GM23338 (cell line): ENCODE results near the gene ZNF689. TPM values are rescaled to one million over a fixed set of nuclear protein-coding genes. Genes with fewer than 3 reads are reported as not detected.

Source experiments
- ATAC-seq: fragments of 200-7000 bp; cut with Tn5 transposase; 3 replicates; pipeline ENCODE4 v1.9.1; 2020
- DNase-seq: peaks from one replicate; pipeline ENCODE4 v3.0.0-alpha.2; 2015; ENCODE audit warnings: low spot score
- H2AFZ ChIP-seq: fragments of 200-600 bp; sonication (generic); 2 replicates; pipeline ENCODE4 v1.8.0; 2016; ENCODE audit warnings: antibody characterized with exemption, mild to moderate bottlenecking, moderate library complexity
- H3F3A ChIP-seq: fragments of 200-600 bp; sonication (generic); replicated peaks from 2 replicates; pipeline ENCODE4 v1.8.0; 2017; ENCODE audit warnings: antibody characterized with exemption, mixed run types, low read depth
- H3K27ac ChIP-seq: fragments of 200-600 bp; sonication (generic); 2 replicates; pipeline ENCODE4 v1.6.1; 2016; ENCODE audit warnings: low read depth
- H3K27me3 ChIP-seq: fragments of 200-600 bp; sonication (generic); 2 replicates; pipeline ENCODE4 v1.8.0; 2016; ENCODE audit warnings: mild to moderate bottlenecking, mixed run types, moderate library complexity; ENCODE audit not compliant: insufficient read depth
- H3K36me3 ChIP-seq: fragments of 200-600 bp; sonication (generic); 2 replicates; pipeline ENCODE4 v1.8.0; 2016; ENCODE audit warnings: mild to moderate bottlenecking; ENCODE audit not compliant: insufficient read depth
- H3K4me1 ChIP-seq: fragments of 200-600 bp; sonication (generic); 2 replicates; pipeline ENCODE4 v1.8.0; 2016; ENCODE audit warnings: mild to moderate bottlenecking, moderate library complexity; ENCODE audit not compliant: insufficient read depth
- H3K4me2 ChIP-seq: fragments of 200-600 bp; sonication (generic); 2 replicates; pipeline ENCODE4 v1.7.1; 2017; ENCODE audit warnings: mixed run types
- H3K4me3 ChIP-seq: fragments of 200-600 bp; sonication (generic); 2 replicates; pipeline ENCODE4 v1.6.1; 2016; ENCODE audit warnings: mixed run types
- H3K79me2 ChIP-seq: fragments of 200-600 bp; sonication (generic); replicated peaks from 2 replicates; pipeline ENCODE4 v1.8.0; 2017; ENCODE audit warnings: mild to moderate bottlenecking; ENCODE audit not compliant: insufficient read depth
- H3K9me2 ChIP-seq: fragments of 200-600 bp; sonication (generic); 2 replicates; pipeline ENCODE4 v1.8.0; 2017; ENCODE audit not compliant: insufficient read depth
- H4K20me1 ChIP-seq: fragments of 200-600 bp; sonication (generic); replicated peaks from 2 replicates; pipeline ENCODE4 v1.8.0; 2017; ENCODE audit warnings: mild to moderate bottlenecking; ENCODE audit not compliant: insufficient read depth
- H3K27ac Mint-ChIP-seq: 2 replicates; pipeline ENCODE4 v1.8.0; 2020; ENCODE audit warnings: inconsistent platforms, mild to moderate bottlenecking, moderate library complexity, mixed read lengths
- H3K27me3 Mint-ChIP-seq: 3 replicates; pipeline ENCODE4 v1.8.0; 2022; ENCODE audit warnings: low read depth, mild to moderate bottlenecking, moderate library complexity, mixed read lengths, inconsistent platforms; ENCODE audit not compliant: insufficient read depth, poor library complexity
- H3K36me3 Mint-ChIP-seq: 3 replicates; pipeline ENCODE4 v1.8.0; 2021; ENCODE audit warnings: low read depth, mild to moderate bottlenecking, inconsistent platforms, moderate library complexity, mixed read lengths
- H3K4me1 Mint-ChIP-seq: 3 replicates; pipeline ENCODE4 v1.8.0; 2020; ENCODE audit warnings: mild to moderate bottlenecking, inconsistent platforms, mixed read lengths
- H3K4me3 Mint-ChIP-seq: 3 replicates; pipeline ENCODE4 v1.8.0; 2021; ENCODE audit warnings: moderate library complexity, mild to moderate bottlenecking, inconsistent platforms, mixed read lengths
- H3K9me3 Mint-ChIP-seq: 3 replicates; pipeline ENCODE4 v1.8.0; 2020; ENCODE audit warnings: moderate library complexity, mild to moderate bottlenecking, inconsistent platforms, mixed read lengths
- CREB1 ChIP-seq: fragments of 250-450 bp; sonication (Bioruptor Pico); IDR thresholded peaks from 2 replicates; pipeline ENCODE4 v1.5.0; 2020; ENCODE audit warnings: low read depth, mild to moderate bottlenecking, moderate library complexity
- CTCF ChIP-seq, 2 experiments: fragments of 200-600 bp in 1 of 2; sonication (generic) in 1 of 2; conservative IDR thresholded peaks; 2 replicates each; pipeline versions ENCODE4 v1.5.1 to v1.6.1; 2016 to 2017; ENCODE audit warnings: antibody characterized with exemption in 2 of 2, low read depth in 2 of 2, mild to moderate bottlenecking in 2 of 2, moderate library complexity in 1 of 2
- ETS1 ChIP-seq: IDR thresholded peaks from 2 replicates; pipeline ENCODE4 v1.6.1; 2016; ENCODE audit warnings: antibody characterized with exemption
- EZH2 ChIP-seq: fragments of 200-600 bp; sonication (generic); IDR thresholded peaks from one replicate; pipeline ENCODE4 v1.8.0; 2017; ENCODE audit warnings: antibody characterized with exemption, mild to moderate bottlenecking, low read depth; ENCODE audit not compliant: unreplicated experiment
- EZH2phosphoT487 ChIP-seq: fragments of 200-600 bp; sonication (generic); IDR thresholded peaks from one replicate; pipeline ENCODE4 v1.8.1; 2018; ENCODE audit warnings: antibody characterized with exemption; ENCODE audit not compliant: unreplicated experiment
- JUNB ChIP-seq: IDR thresholded peaks from one replicate; pipeline ENCODE4 v1.6.1; 2016; ENCODE audit warnings: antibody characterized with exemption; ENCODE audit not compliant: unreplicated experiment
- NANOG ChIP-seq: IDR thresholded peaks from 2 replicates; pipeline ENCODE4 v1.6.1; 2016; ENCODE audit warnings: antibody characterized with exemption, borderline replicate concordance
- POLR2AphosphoS5 ChIP-seq: IDR thresholded peaks from 2 replicates; pipeline ENCODE4 v1.6.1; 2016; ENCODE audit warnings: antibody characterized with exemption, low read depth
- STAT1 ChIP-seq: IDR thresholded peaks from one replicate; pipeline ENCODE4 v1.6.1; 2016; ENCODE audit warnings: antibody characterized with exemption; ENCODE audit not compliant: unreplicated experiment
- ZNF114 ChIP-seq: fragments of 250-450 bp; sonication (Bioruptor Pico); IDR thresholded peaks from 2 replicates; pipeline ENCODE4 v1.5.0; 2020; ENCODE audit warnings: mild to moderate bottlenecking, moderate library complexity
- ZNF331 ChIP-seq: fragments of 250-450 bp; sonication (Bioruptor Pico); IDR thresholded peaks from 2 replicates; pipeline ENCODE4 v1.5.0; 2020; ENCODE audit warnings: low read depth, mild to moderate bottlenecking, moderate library complexity
- ZNF462 ChIP-seq: fragments of 250-450 bp; sonication (Bioruptor Pico); IDR thresholded peaks from 2 replicates; pipeline ENCODE4 v1.5.0; 2020; ENCODE audit warnings: mild to moderate bottlenecking, moderate library complexity
- polyA plus RNA-seq: library from polyadenylated mRNA; unstranded; fragments of >200 nt; fragmentation: Nextera tagmentation; extraction: Ambion mirVana; gene quantifications from 2 replicates; pipeline ENCODE4 v1.2.1, GENCODE V29; 2016
- total RNA-seq: library from RNA; depleted of rRNA; stranded (reverse); fragments of >200 nt; shearing (Covaris generic); gene quantifications from 2 replicates; pipeline ENCODE4 v1.2.3, GENCODE V29; 2014
- TF ChIP-seq, protein P1 (sequence below): IDR thresholded peaks from one replicate; pipeline ENCODE4 v1.6.1; 2018; ENCODE audit warnings: antibody characterized with exemption; ENCODE audit not compliant: unreplicated experiment

Gene ZNF689
- total and polyA plus RNA-seq, 2 experiments from 2014 or later = 5.3 to 16.7 TPM

DNA sequence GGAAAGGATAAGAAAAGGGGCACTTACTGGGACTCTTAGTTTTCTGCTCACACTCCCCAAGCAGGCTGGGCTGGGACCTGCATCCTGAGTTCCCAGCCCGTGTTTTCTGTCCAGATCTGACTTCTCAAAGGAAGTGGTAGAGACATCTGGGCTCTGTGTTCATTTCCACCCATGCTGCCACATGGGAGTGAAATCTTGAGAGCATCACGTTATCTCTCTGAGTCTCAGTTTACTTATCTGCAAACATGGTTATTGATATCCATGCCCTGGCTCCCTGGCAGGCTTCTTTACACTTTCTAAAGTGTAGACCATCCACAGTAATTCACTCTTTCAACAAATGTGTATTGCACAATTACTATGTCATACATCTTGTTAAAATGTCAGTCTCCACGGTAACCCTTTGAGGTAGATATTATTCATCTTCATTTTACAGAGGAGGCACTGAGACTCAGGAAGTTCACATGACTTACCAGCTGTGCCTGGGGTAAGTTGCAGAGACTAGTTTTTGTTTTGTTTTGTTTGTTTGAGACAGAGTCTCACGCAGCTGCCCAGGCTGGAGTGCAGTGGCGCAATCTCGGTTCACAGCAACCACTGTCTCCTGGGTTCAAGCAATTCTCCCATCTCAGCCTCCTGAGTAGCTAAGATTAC, 42.1 kb downstream of the ZNF689 start:
- Histone ChIP-seq H3K79me2 (no peaks in the 10 kb centered on the region), H3K4me1 (peaks cover 18% of the 10 kb centered on the region), H3K27me3 (no peaks in the 10 kb centered on the region), H3K9me2 (no peaks in the 10 kb centered on the region), H4K20me1 (no peaks in the 10 kb centered on the region; the same call in 1 of the 2 replicates), H3K4me3 (no peak overlapping the region), H3K4me2 (no peak overlapping the region), H3K36me3 (no peaks in the 10 kb centered on the region), H2AFZ (no peak overlapping the region), H3K27ac (no peak overlapping the region), H3F3A (0 out of 2 replicates have a peak, but pooled peaks cover 9% of the 10 kb centered on the region)
- DNase-seq = no peak
- H3K27me3 Mint-ChIP-seq = peaks cover 7% of the 10 kb centered on the region
- no peaks in the 10 kb centered on the region; the same call in 2 of the 3 replicates for H3K9me3 Mint-ChIP-seq
- H3K27ac Mint-ChIP-seq = no peak overlapping the region
- no peaks in the 10 kb centered on the region for H3K36me3 Mint-ChIP-seq
- peaks cover 15% of the 10 kb centered on the region for H3K4me1 Mint-ChIP-seq
- no peak overlapping the region for H3K4me3 Mint-ChIP-seq
- TF ChIP-seq NANOG (no peak), ZNF331 (CRISPR knock-in tag) (no peak), CREB1 (CRISPR knock-in tag) (no peak), ZNF114 (CRISPR knock-in tag) (no peak), ZNF462 (no peak), POLR2AphosphoS5 (no peak), ETS1 (no peak), CTCF (conservative IDR thresholded peaks at IDR 0.05; ENCODE audit: low read depth in 2 of 2) (no peak), EZH2 (no peak), STAT1 (no peak), JUNB (no peak), EZH2phosphoT487 (no peak)
- TF ChIP-seq, protein P1, sequence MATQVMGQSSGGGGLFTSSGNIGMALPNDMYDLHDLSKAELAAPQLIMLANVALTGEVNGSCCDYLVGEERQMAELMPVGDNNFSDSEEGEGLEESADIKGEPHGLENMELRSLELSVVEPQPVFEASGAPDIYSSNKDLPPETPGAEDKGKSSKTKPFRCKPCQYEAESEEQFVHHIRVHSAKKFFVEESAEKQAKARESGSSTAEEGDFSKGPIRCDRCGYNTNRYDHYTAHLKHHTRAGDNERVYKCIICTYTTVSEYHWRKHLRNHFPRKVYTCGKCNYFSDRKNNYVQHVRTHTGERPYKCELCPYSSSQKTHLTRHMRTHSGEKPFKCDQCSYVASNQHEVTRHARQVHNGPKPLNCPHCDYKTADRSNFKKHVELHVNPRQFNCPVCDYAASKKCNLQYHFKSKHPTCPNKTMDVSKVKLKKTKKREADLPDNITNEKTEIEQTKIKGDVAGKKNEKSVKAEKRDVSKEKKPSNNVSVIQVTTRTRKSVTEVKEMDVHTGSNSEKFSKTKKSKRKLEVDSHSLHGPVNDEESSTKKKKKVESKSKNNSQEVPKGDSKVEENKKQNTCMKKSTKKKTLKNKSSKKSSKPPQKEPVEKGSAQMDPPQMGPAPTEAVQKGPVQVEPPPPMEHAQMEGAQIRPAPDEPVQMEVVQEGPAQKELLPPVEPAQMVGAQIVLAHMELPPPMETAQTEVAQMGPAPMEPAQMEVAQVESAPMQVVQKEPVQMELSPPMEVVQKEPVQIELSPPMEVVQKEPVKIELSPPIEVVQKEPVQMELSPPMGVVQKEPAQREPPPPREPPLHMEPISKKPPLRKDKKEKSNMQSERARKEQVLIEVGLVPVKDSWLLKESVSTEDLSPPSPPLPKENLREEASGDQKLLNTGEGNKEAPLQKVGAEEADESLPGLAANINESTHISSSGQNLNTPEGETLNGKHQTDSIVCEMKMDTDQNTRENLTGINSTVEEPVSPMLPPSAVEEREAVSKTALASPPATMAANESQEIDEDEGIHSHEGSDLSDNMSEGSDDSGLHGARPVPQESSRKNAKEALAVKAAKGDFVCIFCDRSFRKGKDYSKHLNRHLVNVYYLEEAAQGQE = no peak
- ATAC-seq = no peak
